IMR-90 (cell line): Measurements from ENCODE around the gene IL17F.

Experiments
- CEBPB ChIP-seq: IDR thresholded peaks from 2 replicates; pipeline ENCODE4 v1.6.1; 2012; ENCODE audit warnings: low read depth, low read length, improper control_type of control experiment
- CHD1 ChIP-seq: IDR thresholded peaks from 2 replicates; pipeline ENCODE4 v1.6.1; 2012; ENCODE audit warnings: low read depth, low read length, improper control_type of control experiment
- MAFK ChIP-seq: IDR thresholded peaks from 2 replicates; pipeline ENCODE4 v1.6.1; 2012; ENCODE audit warnings: low read depth, low read length, improper control_type of control experiment
- MAZ ChIP-seq: IDR thresholded peaks from 2 replicates; pipeline ENCODE4 v1.6.1; 2012; ENCODE audit warnings: low read depth, mild to moderate bottlenecking, low read length, improper control_type of control experiment, moderate library complexity, borderline replicate concordance
- NFE2L2 ChIP-seq: fragments of 150-350 bp; IDR thresholded peaks from 2 replicates; pipeline ENCODE4 v1.6.1; 2016; ENCODE audit warnings: low read depth, mild to moderate bottlenecking, low read length
- POLR2A ChIP-seq: IDR thresholded peaks from 2 replicates; pipeline ENCODE4 v1.6.1; 2012; ENCODE audit warnings: mild to moderate bottlenecking, low read depth, low read length
- RAD21 ChIP-seq: IDR thresholded peaks from 2 replicates; pipeline ENCODE4 v1.6.1; 2012; ENCODE audit warnings: low read length, improper control_type of control experiment
- RCOR1 ChIP-seq: IDR thresholded peaks from 2 replicates; pipeline ENCODE4 v1.6.1; 2012; ENCODE audit warnings: mild to moderate bottlenecking, low read length, improper control_type of control experiment; ENCODE audit not compliant: insufficient replicate concordance
- RFX5 ChIP-seq: IDR thresholded peaks from 2 replicates; pipeline ENCODE4 v1.8.0; 2012; ENCODE audit warnings: low read depth, mild to moderate bottlenecking, low read length, moderate library complexity
- SMC3 ChIP-seq: fragments of 150-350 bp; IDR thresholded peaks from 2 replicates; pipeline ENCODE4 v1.6.1; 2016; ENCODE audit warnings: low read depth, mild to moderate bottlenecking, antibody characterized with exemption, low read length, moderate library complexity
- TF ChIP-seq, protein P1 (sequence below): fragments of 150-350 bp; IDR thresholded peaks from 2 replicates; pipeline ENCODE4 v1.6.1; 2017; ENCODE audit warnings: mild to moderate bottlenecking, antibody characterized with exemption, low read length, low read depth
- TF ChIP-seq, protein P2 (sequence below): conservative IDR thresholded peaks from 2 replicates; pipeline ENCODE4 v1.5.1; 2012; ENCODE audit warnings: mild to moderate bottlenecking, low read depth, low read length, improper control_type of control experiment

DNA sequence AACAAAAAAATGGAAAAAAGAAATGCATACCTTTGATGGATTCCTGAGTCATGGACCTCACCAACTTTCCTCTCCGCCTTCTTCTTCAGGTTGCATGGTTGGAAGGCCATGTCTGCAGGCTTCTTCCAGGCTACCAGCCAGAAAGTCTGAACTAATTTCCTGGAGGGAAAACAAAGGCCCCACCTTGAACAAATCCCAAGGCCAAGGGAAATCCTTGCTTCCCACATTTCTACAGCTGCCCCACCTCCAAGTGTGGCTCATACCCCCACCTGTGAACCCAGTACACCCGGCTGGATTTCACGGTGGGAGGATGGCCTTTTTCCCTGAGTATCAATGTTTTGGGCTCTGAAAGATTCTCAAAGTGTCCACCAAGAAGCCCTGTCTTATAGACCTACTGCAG is 35.7 kb downstream of the IL17F start:
- no peak for TF ChIP-seq SMC3
- TF ChIP-seq, protein P1, sequence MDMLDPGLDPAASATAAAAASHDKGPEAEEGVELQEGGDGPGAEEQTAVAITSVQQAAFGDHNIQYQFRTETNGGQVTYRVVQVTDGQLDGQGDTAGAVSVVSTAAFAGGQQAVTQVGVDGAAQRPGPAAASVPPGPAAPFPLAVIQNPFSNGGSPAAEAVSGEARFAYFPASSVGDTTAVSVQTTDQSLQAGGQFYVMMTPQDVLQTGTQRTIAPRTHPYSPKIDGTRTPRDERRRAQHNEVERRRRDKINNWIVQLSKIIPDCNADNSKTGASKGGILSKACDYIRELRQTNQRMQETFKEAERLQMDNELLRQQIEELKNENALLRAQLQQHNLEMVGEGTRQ: no peak
- no peak for TF ChIP-seq CEBPB
- TF ChIP-seq, protein P2, sequence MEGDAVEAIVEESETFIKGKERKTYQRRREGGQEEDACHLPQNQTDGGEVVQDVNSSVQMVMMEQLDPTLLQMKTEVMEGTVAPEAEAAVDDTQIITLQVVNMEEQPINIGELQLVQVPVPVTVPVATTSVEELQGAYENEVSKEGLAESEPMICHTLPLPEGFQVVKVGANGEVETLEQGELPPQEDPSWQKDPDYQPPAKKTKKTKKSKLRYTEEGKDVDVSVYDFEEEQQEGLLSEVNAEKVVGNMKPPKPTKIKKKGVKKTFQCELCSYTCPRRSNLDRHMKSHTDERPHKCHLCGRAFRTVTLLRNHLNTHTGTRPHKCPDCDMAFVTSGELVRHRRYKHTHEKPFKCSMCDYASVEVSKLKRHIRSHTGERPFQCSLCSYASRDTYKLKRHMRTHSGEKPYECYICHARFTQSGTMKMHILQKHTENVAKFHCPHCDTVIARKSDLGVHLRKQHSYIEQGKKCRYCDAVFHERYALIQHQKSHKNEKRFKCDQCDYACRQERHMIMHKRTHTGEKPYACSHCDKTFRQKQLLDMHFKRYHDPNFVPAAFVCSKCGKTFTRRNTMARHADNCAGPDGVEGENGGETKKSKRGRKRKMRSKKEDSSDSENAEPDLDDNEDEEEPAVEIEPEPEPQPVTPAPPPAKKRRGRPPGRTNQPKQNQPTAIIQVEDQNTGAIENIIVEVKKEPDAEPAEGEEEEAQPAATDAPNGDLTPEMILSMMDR: no peak
- no peak for TF ChIP-seq MAFK
- no peak for TF ChIP-seq POLR2A
- no peak for TF ChIP-seq MAZ
- no peak for TF ChIP-seq RAD21
- TF ChIP-seq RCOR1: no peak
- no peak for TF ChIP-seq NFE2L2
- TF ChIP-seq CHD1: no peak
- TF ChIP-seq RFX5: no peak
